NCI-H460 (cell line): ENCODE data around the gene OPRL1. TPM values are rescaled to one million over a fixed set of nuclear protein-coding genes. Genes with fewer than 3 reads are reported as not detected.

ENCODE experiments used
- DNase-seq: peaks from one replicate; pipeline ENCODE4 v3.0.0-alpha.2; 2016; ENCODE audit warnings: low read depth; ENCODE audit errors: extremely low read depth
- total RNA-seq: library from RNA; depleted of rRNA; stranded (reverse); fragments of >200 nt; shearing (Covaris generic); gene quantifications from 2 replicates; pipeline ENCODE4 v1.2.3, GENCODE V29; 2014

OPRL1 gene
- total RNA-seq, 1 experiment from 2014 or later, result 0.32 TPM

DNA sequence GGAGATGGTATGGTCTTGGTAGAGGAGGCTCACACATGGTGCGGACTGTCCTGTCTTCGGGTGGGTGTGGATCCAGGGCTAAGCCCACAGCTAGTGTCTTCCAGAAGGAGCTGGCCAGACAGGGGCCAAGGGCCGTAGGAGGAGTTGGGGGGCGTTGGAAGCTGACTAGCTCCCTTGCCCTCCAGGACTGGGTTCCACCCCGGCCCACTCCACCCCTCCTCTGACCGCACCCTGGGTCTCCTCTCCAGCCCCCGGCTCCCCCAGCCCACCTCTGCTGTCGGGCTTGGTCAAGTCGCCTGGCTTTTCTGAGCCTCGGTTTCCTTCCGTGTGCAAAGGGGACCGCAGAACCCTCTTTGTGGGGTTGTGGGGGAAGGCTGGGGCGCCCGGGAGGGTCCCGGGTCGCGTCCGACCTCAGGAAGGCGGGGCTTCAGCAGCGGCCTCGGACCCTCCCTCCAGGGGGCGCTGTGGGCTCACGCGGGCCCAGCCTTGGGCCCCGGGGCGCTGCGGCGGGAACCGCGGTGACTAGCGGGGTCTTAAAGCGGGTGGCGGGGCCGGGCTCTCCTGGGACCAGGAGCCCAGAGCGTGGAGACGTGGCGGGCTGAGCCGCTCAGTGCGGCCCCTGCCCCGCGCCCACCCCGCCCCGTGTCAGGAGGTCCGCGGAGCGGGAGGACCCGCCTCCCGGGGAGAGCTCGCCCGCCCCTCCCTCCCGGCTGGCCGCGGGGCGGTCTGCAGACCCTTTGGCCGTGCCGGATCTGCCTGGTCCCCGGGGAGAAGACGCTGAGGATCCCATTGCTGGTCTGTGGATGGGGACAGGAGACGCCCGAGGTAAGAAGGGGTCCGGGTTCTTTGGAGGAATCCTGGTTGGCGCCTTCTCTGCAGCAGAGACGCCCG is 22.1 kb downstream of the OPRL1 start:
- DNase-seq, result peak; percentile 37

DNA sequence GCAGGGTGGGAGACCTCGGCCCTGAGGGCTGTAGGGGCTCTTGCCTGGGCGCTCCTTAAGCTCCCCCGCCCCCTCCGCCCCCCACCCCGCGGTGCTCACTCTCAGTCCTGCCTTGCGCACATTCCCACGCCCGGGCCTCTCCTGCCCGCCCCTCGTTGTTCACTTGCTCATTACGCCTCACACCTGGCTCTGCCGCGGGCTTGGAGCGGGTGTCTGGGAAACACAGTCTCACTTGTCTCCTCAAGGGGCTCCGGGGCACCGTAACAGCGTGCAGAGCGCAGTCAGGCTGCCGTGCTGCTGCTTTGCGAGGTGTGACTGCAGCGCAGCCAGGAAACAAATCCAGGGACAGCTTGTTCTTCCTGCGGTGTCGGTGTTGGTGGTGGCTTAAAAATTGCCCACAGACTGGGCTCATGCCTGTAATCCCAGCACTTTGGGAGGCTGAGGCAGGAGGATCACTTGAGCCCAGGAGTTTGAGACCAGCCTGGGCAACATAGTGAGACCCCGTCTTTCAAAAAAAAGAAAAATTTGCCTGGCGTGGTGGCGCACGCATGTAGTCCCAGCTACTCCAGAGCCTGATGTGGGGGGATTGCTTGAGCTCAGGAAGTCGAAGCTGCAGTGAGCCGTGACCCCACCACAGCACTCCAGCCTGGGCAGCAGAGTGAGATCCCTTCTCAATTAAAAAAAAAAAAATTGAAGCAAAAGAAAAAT is 22.9 kb downstream of the OPRL1 start:
- DNase-seq, result no peak

DNA sequence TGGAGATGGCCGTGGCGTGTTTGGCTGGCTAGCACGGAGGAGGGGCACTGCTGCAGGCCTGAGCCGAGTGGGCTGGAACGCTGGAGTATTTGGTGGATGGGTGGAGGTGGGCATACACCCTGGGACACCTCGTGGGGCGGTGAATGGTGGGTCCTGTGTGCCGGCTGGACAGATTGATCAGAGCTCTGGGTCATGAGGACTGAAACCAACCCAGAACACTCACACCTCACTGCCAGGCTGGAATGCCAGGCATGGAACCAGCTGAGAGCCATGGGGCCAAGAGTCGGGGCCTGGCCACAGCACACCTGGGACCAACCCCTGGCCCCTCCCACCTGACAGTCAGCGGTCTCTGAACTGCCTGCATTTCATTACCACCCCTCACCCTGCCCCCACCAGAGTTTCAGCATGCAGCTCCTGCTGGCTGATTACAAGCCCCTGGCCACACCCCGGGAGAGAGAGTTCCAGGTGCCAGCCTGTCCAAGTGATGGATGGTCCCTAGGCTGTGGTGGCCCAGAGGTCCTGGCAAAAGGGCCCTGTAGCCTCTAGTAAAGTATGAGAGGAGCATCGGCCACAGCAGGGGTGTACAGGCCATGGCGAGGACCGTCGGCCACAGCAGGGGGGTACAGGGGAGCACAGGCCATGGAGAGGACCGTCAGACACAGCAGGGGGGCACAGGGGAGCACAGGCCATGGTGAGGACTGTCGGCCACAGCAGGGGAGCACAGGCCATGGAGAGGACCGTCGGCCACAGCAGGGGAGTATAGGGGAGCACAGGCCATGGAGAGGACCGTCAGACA is 24.2 kb downstream of the OPRL1 start:
- DNase-seq, result no peak

DNA sequence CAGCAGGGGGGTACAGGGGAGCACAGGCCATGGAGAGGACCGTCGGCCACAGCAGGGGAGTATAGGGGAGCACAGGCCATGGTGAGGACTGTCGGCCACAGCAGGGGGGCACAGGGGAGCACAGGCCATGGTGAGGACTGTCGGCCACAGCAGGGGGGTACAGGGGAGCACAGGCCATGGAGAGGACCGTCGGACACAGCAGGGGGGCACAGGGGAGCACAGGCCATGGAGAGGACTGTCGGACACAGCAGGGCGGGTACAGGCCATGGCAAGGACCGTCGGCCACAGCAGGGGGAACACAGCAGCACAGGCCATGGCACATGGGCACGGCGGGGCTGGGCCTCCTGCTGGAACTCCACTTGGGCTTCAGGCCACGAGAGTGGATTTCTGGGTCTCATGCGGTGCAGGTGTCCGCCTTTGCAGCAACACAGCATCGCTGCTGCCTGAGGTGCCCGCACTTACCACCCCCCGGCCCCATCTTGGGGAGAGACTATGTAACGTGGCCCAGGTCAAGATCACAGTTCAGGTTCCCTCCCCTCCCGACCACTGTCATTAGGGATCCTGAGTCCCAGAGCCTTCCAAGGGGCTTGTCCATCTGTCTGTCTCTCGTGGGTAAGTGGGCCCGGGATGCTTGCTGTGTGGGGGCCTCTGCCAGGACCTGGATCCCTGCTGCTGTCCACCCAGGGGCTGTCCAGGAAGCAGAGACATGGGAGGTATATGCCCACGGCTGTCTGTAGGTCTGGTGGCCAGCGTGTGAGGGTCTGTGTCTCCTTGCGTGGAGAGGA is 25.0 kb downstream of the OPRL1 start:
- no peak for DNase-seq

DNA sequence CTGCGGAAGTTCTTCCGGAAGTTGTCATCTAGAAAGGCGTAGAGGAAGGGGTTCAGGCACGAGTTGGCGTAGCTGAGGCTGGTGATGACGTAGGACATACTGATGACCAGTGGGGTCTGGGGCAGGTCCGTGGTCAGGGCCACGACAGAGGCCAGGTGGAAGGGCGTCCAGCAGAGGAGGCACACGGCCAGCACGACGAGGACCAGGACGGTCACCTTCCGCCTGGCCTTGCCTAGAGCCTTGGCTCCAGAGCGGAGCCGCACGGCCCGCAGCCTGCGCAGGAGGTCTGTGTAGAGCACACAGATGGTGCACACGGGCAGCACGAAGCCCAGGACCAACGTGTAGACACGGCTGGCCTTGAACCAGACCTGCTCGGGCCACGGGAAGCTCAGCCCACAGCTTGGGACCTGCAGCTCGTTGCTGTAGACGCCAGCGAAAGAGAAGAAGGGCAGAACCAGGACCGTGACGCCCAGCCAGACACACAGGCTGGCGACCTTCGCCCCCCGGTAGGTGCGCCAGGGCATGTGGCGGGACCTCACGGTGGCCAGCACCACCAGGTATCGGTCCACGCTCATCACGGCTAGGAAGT is 26.1 kb downstream of the OPRL1 start:
- DNase-seq, result no peak

DNA sequence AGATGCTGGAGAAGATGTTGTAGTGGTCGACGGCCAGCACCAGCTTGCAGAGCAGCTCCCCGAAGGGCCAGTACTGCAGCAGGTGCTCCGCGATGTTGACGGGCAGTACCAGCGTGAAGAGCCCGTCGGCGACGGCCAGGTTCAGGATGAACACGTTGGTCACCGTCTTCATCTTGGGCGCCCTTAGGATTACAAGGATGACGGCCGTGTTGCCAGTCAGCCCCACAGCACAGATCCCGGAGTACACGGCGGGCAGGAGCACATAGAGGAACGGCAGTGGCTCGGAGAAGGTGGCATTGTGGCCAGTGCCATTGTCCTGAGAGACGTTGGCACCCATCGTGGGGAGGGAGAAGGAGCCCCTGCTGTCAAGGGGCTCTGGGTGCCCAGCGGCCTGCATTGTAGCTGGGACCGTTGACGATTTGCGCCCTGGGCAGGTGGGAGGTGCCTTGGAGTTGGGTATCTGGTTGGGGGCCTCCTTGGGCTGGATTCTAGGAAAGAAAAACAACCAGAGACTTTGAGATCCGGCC is 26.6 kb downstream of the OPRL1 start:
- no peak for DNase-seq

DNA sequence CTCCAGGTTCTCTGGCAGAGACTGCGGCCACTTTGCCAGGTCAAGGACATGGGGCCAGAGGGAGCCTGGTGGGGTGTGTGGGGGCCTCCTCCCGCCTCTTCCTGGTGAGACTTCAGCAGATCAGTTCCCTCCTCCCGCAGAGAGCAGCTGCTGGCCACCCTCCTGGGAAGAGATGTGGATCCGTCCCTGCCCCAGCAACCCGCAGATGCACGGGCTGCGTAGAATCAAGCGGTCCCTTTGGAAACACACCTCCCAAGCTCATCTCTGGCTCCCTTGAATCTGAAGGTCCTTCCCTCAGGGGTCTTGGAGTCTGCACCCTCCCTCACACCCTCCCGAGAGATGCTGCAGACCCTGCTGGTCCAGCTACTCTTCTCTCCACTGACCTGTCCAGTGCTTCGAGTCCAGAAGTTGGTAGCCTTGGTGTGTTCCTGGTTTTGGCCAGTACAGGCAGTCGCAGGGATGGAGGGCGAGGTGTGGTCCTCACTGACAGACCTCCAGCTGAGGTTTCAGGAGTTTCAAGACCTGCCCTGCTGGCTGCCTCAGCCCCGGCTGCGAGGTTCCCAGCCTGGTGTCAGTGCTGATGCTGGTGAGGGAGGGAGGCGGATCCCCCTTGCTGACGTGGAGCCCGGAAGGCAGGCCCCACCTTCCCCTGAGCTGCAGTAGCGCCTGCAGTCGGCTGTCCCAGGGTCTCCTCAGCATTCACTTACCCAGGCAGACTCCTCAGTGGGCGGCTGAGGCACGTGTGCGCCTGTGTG is 27.3 kb downstream of the OPRL1 start, which contains the start of gene NPBWR2:
TSS of gene NPBWR2 (minus strand) at position 585 of the 755 bp plus-strand sequence. CDS start 734 bp downstream, outside the sequence.
- no peak for DNase-seq

DNA sequence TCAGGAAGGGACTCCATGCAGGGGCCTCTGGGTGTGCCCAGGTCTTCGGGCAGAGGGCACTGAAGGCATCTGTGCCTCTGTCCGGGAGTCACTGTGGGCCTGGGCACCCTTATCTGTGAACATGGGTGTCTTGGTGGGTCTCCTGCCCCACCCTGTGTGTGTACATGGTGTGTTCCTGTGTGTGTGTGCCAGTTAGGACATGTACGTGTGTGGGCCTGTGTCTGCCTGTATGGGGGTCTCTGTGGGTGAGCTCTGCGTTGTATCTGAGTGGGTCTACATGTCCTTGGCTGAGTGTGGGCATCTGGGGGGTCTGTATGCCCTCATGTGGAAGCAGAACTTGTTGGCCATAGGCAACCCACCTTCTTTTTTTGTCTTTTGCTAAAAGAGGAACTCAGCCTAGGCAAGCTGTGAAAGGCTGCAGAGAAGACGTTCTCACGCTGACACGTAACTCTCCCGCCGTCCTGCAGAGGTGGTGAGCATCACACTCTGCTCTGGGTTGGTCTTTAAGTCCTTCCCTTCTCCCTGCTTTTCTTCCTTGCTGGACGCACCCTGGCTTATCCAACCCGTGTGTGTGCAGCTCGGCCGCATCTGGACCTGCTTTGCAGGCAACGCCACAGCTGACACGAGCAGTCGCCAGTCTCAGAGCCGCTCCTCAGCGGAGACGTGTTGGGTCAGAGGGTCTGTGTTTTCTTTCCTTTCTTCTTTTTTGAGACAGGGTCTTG is 28.0 kb downstream of the OPRL1 start:
- no peak for DNase-seq

DNA sequence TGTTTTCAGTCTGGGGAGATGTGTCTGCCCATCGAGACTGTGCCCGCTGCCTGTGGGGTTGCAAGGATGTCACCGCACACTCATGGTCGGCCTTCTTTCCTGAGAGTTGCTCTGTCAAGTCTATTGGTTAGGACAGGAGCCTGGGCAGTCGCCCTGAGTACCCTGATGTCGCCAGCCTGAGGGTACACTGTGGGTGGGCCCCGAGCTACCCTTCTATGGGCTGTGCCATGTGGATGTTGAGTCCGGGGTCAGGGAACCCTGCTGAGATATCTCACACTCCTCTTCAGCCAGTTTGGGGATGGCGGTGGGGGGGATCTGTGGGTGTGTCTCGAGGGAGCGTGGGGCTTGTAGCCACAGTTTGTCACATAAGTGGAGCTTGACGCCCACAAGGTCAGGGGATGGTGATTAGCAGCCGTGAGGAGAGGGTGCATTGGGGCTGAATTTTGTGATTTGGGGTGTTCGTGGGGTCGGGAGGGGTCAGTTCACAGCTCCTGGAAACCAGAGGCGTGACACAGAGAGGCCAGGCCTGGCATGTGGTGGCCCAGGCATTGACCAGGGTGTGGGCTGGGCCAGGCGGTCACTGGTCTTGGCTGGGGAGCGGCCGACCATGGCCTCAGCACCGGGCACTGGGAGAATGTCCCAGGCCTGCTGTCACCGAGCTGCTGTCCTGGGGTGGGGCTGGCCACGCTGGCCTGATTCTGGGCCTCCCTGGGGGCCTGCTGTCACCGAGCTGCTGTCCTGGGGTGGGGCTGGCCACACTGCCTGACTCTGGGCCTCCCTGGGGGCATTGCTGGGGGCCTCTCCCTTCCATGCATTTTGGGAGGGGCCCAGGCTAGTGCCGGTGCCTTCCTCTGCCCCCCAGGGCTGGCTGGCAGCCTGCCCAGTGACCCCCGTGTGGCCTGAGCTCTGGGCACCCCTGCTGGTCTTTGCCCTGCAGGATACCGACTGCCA is 29.1 kb downstream of the OPRL1 start:
- DNase-seq, result no peak

DNA sequence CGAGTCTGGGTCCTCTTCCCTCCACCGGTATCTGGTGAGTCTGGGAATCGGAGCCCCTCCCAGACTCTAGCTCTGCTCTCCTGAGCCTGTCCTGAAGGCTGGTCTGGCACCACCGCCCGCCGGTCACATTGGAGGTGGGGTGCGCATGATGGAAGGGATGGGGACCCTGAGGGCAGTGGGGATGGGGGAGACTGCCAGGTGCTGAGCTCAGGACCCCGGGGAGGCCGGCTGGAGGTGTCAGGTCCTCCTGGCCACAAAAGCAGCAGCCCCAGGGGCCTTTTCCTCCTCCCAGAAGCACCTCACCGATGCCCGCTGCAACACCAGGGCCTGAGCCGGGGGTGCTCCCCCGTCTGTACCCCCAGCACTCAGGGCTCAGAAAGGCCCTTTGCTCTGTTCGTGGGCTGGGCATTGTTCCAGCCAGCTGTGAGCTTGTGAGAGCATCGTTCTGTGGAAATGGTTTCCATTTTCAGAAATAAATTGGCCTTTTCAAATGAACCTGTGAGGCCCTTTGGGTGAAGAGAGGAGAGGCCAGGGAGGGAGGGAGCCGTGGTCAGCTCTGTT is 30.0 kb downstream of the OPRL1 start:
- no peak for DNase-seq

DNA sequence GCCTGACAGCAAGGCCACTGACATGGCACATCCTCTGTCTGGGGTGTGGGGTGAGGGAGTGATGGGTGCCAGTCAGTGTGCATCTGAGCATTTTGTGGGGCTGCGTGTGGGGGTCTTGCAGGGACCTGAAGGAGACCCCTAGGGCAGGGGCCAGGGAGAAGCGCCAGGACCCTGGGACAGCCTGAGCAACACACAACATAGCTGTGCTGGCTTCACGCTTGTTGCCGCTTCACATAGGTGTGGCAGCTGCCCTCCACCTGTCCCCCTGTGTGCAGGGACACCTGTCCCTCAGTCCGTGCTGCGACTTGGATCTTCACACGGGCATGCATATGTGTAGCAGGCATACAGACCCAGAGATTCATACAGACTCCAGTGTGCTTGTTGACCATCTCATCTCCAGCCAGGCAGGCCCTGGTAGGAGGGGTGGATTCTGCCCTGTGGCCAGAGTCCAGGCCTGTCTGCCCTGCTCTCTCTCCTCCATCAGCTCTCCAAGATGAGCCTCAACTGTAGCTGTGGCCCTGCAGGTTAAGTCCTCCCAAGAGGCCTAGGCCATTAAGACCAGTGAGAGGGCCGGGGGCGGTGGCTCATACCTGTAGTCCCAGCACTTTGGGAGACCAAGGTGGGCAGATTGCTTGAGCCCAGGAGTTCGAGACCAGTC is 30.7 kb downstream of the OPRL1 start:
- DNase-seq, result no peak

DNA sequence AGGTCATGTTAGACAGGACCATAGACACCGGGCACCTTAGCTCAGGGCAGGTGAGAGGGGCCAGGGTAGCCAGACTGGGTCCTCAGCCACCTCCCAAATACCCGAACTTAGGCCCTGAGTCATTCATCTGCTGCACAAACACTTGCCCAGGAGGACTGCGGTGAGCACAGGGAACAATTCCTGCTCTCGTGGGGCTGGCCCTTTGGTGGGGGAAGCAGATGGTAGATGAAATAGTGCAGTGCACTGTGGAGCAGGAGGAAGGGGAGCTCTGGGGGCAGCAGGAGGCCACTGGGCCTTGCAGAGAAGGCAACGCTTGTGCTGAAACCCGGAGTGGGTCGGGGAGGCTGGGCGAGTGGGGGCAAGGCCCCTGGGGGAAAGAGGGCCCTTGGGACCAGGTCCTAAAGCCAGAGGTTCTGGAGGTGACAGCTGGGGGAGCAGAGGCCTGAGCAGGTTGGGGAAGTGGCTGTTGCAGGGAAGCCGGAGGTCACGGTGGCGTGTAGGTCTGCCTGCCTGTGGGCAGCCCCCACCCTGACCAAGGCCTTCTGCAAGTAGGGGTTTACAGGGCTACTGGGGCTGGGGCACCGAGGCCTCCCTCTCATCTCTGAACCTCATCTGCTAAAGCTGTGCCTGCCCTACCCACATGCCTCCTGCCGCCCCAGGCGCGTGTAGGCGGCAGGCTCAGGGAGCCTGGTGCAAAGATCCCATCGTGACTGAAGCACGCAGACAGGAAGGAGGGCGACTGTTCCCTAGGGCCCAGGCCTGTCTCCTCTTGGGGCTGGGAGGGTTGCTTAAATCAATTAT is 32.2 kb downstream of the OPRL1 start:
- no peak for DNase-seq

DNA sequence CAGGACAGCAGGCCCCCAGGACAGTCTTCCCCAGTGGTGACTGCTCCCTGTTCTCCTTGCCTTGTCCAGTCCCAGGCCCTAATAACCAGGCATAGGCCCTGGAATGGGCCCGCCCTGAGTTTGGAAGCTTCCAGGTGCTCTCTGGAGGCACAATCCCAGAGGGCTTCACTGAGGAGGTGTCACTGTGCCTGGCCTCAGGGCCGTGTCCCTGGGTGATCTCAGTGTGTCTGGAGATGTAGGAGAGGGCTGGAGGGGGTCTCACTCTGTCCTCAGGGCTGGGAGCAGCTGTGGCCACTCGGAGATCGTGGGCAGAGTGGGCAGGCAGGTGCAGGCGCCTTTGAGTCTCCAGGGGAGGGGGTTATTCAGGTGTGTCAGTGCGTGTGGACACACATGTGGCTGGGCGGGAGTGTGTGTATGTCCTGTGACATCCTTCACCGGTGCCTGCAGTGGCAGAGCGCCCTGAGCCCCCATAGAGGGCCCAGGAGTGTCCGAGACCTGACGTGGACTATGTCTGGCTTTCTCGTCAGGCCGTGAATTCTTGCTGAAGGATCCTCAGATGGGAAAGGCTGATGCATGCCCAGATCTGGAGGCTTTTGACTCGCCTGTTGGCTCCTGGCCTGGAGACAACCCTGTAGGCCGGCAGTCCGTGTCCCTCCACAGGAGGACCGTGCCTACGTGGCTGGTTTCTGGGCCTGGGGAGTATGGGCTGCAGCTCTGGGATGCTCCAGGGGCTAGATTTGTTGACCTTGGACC is 33.0 kb downstream of the OPRL1 start:
- no peak for DNase-seq

DNA sequence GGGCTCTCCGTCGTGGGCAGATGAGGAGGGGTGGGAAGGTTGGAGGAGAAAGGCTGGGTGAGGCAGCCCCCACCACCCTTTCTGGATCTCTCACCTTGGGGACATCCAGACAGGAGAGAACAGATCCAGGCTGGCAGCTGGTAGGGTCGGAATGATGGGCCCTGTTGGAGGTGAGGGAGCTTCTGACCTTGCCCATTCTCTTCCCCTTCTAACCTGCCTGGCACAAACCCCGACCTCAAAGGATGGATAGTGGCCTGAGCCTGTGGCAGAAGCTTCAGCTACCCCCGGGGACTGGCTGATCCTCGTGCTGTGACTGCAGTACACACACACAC is 33.5 kb downstream of the OPRL1 start:
- no peak for DNase-seq

DNA sequence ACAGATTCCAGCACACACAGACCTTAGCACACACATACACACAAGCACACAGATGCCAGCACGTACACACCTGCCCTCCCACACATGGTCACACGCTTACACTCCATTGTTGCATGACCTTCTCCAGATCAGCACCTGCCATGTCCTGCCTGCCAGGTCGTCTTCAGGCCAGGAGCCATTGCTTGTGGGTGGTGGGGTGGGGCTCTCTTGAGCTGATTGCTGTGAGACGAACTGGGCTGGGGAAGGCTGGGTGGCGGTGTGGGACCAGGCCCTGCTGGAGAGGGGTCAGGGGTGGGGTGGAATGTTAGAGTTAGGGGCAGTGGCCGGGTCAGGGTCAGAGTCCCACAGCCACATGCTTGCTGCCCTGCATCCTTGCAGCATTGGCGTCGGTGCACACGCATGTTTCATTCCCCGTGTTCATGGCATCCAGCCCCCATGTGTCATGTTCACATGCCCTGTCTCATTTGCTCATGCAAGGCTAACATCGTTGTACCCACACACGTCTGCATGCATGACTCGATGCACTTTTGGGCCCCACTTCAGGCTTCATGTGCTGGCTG is 34.0 kb downstream of the OPRL1 start:
- no peak for DNase-seq
